ENCODE results near the gene ARL2BP.
A peak's percentile ranks its signal among the peaks of the same experiment; 100 is the strongest.
"Not testable (repeated sequence)": the region's sequence is repeated elsewhere in the genome, so short reads cannot be mapped to it uniquely, and the experiment has no call there.

Gene ARL2BP

DNA sequence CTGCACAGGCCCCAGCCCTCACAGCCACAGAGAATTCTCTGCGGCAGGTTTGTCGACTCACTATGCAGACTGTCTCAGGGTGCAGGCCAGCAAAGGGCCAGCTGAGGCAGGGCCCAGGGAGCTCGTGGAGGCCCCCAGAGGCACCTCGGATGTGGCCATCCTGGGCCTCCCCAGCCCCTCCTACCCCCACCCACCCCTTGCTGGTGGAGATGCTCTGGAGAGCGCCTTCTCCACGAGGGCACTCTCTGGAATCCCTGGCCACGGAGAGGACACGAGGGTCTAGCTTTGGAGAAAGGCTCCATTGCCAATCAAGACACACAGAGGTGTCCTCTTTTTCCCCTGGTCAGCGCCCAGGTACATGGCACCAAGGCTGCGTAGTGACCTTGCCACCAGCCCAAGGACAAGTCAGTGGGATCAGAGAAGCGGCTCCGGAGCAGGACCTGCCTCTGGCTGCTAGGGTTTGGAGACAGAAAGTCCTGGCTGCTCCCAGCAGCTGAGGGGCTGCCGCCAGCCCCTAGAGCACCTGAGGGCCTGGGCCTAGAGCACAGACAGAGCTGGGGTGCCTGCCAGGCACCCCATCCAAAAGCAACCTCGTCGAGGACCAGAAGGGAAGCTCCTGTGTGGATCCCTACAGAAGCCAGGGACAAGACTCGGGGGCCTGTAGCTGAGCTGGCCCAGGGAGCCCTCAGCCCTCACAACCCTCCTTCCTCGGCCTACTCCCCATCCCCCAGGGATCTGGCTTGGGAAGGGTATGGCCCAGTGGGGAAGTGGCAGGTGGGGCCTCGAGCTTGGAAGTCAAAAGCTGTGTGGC lies 18.7 kb downstream of the ARL2BP start:
- no peak for DNase-seq (ENCODE audit: low spot score)

DNA sequence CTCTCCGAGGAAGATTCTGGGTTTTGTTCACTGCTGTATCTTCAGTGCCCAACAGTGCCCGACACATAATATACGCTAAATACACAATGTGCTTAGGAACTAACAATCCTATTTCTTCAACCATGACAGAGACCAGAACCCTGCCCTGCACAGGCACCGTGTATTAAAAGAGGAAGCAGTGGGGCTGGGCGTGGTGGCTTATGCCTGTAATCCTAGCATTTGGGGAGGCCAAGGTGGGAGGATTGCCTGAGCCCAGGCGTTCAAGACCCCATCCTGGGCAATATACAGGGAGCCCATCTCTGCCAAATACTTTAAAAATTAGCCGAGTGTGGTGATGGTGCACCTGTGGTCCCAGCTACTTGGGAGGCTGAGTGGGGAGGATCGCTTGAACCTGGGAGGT lies 19.3 kb downstream of the ARL2BP start:
- no peak for DNase-seq (ENCODE audit: low spot score)

- no peak for DNase-seq (ENCODE audit: low spot score)
Observed at GRCh38 chr16:57264950-57265371, 19.9 kb downstream of the ARL2BP start.

GRCh38 chr16:57265850-57266530 lies 20.9 kb downstream of the ARL2BP start:
- DNase-seq (ENCODE audit: low spot score), result peak; percentile 52

DNA sequence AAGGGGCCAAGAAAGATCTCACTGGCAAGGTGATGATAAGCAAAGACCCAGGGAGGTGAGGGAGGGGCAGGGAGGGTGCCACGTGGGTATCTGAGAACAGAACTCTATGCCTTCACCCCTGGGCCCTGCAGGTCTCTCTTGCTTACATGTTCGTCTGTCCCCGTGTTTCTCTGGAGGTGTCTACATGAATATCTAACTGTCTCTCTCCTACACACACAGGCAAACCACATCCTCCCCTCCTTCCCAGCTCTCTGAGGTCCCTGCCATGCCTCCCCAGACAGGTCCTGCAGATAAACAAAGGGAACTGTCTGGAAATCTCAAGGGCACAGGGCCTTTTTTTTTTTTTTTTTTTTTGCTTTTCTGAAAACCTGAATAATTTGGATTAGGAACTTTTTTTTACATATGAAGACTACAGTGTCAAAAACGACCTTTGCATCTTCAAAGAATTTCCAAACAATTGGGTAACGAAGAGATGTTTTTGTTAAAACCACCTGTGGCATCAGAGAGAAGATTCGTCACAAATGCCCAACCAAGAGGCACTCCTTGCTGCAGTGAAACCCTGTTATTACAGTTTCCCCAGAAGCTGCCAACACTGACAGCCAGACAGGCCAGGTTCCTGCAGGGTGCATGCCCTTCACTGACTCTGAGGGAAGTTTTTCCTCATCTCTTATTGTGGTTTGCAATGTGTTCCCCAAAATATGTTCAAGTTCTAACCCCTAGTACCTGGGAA lies 21.6 kb downstream of the ARL2BP start:
- DNase-seq (ENCODE audit: low spot score), result no peak

GRCh38 chr16:57267343-57267742 lies 22.3 kb downstream of the ARL2BP start:
- DNase-seq (ENCODE audit: low spot score), result not testable (repeated sequence)

DNA sequence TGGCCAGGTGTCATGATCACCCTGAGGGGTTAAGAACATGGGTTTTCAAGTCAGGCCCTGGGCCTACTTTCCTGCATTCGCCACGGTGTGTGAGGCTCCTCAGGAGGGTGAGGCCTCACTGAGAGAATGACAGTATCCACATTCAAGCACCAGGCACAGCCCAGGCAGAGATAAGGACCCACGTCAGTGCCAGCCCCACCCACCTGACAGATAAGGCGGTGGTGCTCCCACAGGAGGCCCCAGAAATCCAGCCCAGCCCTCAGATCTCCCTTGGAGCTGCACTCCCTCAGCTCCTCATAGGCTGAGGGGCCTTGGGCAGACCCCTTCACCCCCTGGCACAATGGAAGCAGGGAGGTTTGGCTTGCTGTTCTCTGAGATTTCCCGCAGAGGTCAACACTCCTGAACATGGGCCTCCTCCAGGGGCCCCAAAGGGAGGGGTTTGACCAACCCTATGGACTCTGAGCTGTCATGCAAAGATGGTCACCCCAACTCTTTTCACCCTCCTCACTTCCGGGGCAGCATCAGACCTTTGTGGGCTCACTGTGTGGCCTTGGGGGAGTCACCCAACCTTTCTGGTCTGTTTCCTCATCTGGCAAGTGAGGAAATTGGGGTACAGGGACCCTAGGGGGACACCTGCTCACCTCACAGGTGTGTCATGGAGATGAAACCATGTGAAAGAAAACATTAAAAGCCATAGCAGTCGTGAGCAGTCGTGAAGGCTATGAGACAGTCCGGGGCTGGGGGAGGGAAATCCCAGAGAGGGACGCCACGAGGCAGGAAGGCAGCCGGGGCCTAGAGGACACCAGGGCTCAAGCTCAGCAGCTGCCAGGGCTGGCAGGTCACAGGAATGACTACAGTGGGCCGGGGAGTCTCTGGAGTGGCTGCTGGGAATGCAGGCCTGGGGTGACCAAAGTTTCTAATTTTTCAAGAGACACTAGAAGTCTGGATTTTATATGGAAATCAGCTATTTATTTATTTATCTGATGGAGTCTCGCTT lies 24.0 kb downstream of the ARL2BP start:
- no peak for DNase-seq (ENCODE audit: low spot score)

DNA sequence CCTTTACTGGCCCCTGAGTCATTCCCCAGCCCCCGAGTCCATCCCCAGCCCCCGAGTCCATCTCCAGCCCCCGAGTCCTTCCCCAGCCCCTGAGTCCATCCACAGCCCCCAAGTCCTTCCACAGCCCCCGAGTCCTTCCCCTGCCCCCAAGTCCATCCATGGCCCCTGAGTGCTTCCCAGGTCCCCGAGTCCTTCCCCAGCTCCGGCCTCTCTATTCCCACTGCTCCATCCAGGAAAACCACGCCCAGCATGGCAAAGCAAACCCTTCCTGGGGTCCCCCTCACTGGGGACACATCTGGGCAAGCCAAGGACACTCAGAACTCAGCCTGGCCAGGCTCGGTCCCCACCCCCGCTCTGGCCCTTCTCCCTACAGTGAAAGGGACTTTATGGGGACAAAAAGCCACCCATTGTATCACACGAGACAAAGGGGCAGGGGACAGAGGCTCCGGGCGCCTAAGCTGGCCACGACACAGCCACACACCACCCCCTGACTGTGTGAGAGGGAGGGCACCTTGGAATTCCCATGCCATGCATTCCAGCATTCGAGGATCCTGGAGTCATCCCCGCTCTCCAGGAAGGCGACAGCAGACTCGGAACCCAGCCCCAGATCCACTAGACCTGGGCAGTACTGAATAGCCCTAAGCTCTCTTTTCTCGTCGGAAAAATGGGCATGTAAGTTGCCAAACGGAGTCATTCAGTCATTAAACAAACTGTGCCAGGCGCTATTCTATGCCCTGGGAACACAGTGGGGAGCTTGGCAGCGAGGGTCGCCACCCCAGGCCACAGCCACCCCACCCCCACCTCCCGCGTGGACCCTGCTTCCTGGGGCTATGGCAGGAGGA lies 25.4 kb downstream of the ARL2BP start:
- no peak for DNase-seq (ENCODE audit: low spot score)

- no peak for DNase-seq (ENCODE audit: low spot score)
Observed at GRCh38 chr16:57271063-57271345, 25.9 kb downstream of the ARL2BP start.

GRCh38 chr16:57271867-57272495 lies 26.9 kb downstream of the ARL2BP start:
- no peak for DNase-seq (ENCODE audit: low spot score)

DNA sequence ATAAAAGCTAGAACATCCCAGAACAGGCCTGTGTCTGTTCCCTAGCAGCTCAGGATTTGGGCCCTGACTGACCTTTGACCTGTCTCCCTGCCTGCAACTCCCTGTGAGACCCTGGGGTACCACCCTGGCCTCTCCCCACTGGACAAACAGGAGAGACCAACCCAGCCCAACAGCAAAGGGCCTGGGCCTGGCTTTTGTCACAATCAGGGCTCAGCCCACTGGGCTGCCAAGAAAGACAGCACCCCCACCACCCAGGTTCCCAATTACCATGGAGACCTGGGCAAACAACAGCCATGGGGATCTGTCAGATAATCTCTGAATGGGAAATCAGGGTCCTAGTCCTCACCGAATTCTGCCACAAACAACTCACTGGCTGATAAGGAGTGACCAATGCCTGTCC lies 28.3 kb downstream of the ARL2BP start:
- no peak for DNase-seq (ENCODE audit: low spot score)

GRCh38 chr16:57273826-57274225 lies 28.8 kb downstream of the ARL2BP start:
- DNase-seq (ENCODE audit: low spot score), result no peak

GRCh38 chr16:57275946-57276345 lies 30.9 kb downstream of the ARL2BP start:
- not testable (repeated sequence) for DNase-seq (ENCODE audit: low spot score)

GRCh38 chr16:57276596-57276995 lies 31.5 kb downstream of the ARL2BP start:
- no peak for DNase-seq (ENCODE audit: low spot score)

DNA sequence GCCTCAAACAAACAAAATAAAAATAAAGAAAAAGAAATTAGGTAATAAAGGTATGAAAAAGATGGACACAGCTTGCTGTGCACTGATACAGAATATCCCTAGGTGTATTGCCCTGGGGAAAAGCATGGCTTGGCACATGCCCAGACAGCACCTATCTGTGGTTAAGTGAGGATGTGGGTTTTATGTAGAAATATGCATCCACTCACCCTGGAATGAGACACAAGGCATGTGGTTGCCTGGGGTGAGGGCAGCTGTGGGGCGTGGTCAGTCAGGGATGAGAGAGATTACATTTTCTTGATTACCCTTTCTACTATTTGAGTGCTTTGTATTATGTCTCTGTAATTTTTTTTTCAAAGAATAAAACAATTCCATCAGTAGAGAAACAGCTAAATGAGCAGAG lies 32.5 kb downstream of the ARL2BP start:
- DNase-seq (ENCODE audit: low spot score), result peak; percentile 83

- DNase-seq (ENCODE audit: low spot score), result no peak
Observed at GRCh38 chr16:57278494-57278893, 33.4 kb downstream of the ARL2BP start.

- DNase-seq (ENCODE audit: low spot score), result no peak
Observed at GRCh38 chr16:57279780-57280638, 35.0 kb downstream of the ARL2BP start.

- DNase-seq (ENCODE audit: low spot score), result no peak
Observed at GRCh38 chr16:57281791-57282190, 36.7 kb downstream of the ARL2BP start.

GRCh38 chr16:57282510-57283213 lies 37.6 kb downstream of the ARL2BP start:
- no peak for DNase-seq (ENCODE audit: low spot score)
